MM.1S (cell line): Measurements from ENCODE around the gene ITPA.

Source experiments
- DNase-seq: peaks from one replicate; pipeline ENCODE4 v3.0.0-alpha.2; 2015
- H2AFZ ChIP-seq: fragments of 300-600 bp; sonication (generic); 2 replicates; pipeline ENCODE4 v1.6.0; 2016; ENCODE audit warnings: antibody characterized with exemption, low read length
- H3F3A ChIP-seq: fragments of 300-600 bp; sonication (generic); 2 replicates; pipeline ENCODE4 v1.6.1; 2016; ENCODE audit warnings: mild to moderate bottlenecking, antibody characterized with exemption, low read length, moderate library complexity, mixed read lengths; ENCODE audit not compliant: insufficient read depth
- H3K27ac ChIP-seq: fragments of 300-600 bp; sonication (generic); 2 replicates; pipeline ENCODE4 v1.5.1; 2016; ENCODE audit warnings: mild to moderate bottlenecking, low read length
- H3K27me3 ChIP-seq: fragments of 300-600 bp; sonication (generic); replicated peaks from 2 replicates; pipeline ENCODE4 v1.6.0; 2016; ENCODE audit warnings: low read length; ENCODE audit not compliant: insufficient read depth
- H3K36me3 ChIP-seq: fragments of 300-600 bp; sonication (generic); replicated peaks from 2 replicates; pipeline ENCODE4 v1.6.1; 2016; ENCODE audit warnings: mild to moderate bottlenecking, low read length, mixed read lengths; ENCODE audit not compliant: insufficient read depth
- H3K4me1 ChIP-seq: fragments of 300-600 bp; sonication (generic); 2 replicates; pipeline ENCODE4 v1.6.1; 2016; ENCODE audit warnings: low read length, mixed read lengths
- H3K4me2 ChIP-seq: fragments of 300-600 bp; sonication (generic); 2 replicates; pipeline ENCODE4 v1.6.0; 2016; ENCODE audit warnings: low read depth, low read length
- H3K4me3 ChIP-seq: fragments of 300-600 bp; sonication (generic); 2 replicates; pipeline ENCODE4 v1.5.1; 2016; ENCODE audit warnings: low read length, mixed read lengths
- H3K79me2 ChIP-seq: fragments of 300-600 bp; sonication (generic); 2 replicates; pipeline ENCODE4 v1.6.1; 2016; ENCODE audit warnings: mixed run types, low read length, mixed read lengths
- H3K9ac ChIP-seq: fragments of 300-600 bp; sonication (generic); 2 replicates; pipeline ENCODE4 v1.6.1; 2016; ENCODE audit warnings: low read length, mixed read lengths
- H3K9me2 ChIP-seq: fragments of 300-600 bp; sonication (generic); replicated peaks from 2 replicates; pipeline ENCODE4 v1.6.1; 2016; ENCODE audit warnings: mild to moderate bottlenecking, low read length, mixed read lengths; ENCODE audit not compliant: insufficient read depth
- H3K9me3 ChIP-seq: fragments of 300-600 bp; sonication (generic); replicated peaks from 2 replicates; pipeline ENCODE4 v1.6.1; 2016; ENCODE audit warnings: mild to moderate bottlenecking, low read length, mixed read lengths; ENCODE audit not compliant: insufficient read depth
- H4K20me1 ChIP-seq: fragments of 300-600 bp; sonication (generic); 2 replicates; pipeline ENCODE4 v1.6.1; 2016; ENCODE audit warnings: mild to moderate bottlenecking, low read length, moderate library complexity, mixed read lengths; ENCODE audit not compliant: insufficient read depth
- CTCF ChIP-seq: fragments of 300-600 bp; sonication (generic); IDR thresholded peaks from 2 replicates; pipeline ENCODE4 v1.5.1; 2016; ENCODE audit warnings: antibody characterized with exemption, low read length, mixed read lengths
- EZH2 ChIP-seq: fragments of 300-600 bp; sonication (generic); optimal IDR thresholded peaks from 2 replicates; pipeline ENCODE3; 2017; ENCODE audit warnings: low read depth, mild to moderate bottlenecking, antibody characterized with exemption, low read length, mixed read lengths
- EZH2phosphoT487 ChIP-seq: fragments of 300-600 bp; sonication (generic); IDR thresholded peaks from 2 replicates; pipeline ENCODE4 v1.6.1; 2018; ENCODE audit warnings: antibody characterized with exemption, low read length

The ITPA gene

GRCh38 chr20:3244613-3245012 lies 35.3 kb downstream of the ITPA start:
- Histone ChIP-seq H3K4me1 (0 out of 2 replicates have a peak, but pooled peaks cover 3% of the 10 kb centered on the region), H3K27me3 (peaks cover 51% of the 10 kb centered on the region), H3K4me2 (no peak overlapping the region), H3K9ac (no peak overlapping the region), H3K36me3 (no peaks in the 10 kb centered on the region), H2AFZ (no peak overlapping the region), H3F3A (no peaks in the 10 kb centered on the region), H3K27ac (no peak overlapping the region), H3K9me3 (no peaks in the 10 kb centered on the region), H3K9me2 (no peaks in the 10 kb centered on the region), H3K79me2 (no peaks in the 10 kb centered on the region), H4K20me1 (no peaks in the 10 kb centered on the region), H3K4me3 (no peak overlapping the region)
- DNase-seq, result no peak
- TF ChIP-seq CTCF, result no peak
- no peak for TF ChIP-seq EZH2phosphoT487
- TF ChIP-seq EZH2, result no peak

- no peaks in the 10 kb centered on the region for H3K9me2 ChIP-seq
- TF ChIP-seq EZH2 (no peak), CTCF (no peak), EZH2phosphoT487 (no peak)
- H3K4me2 ChIP-seq, result no peak overlapping the region
- H3K4me3 ChIP-seq, result no peak overlapping the region
- H4K20me1 ChIP-seq, result no peaks in the 10 kb centered on the region
- no peak for DNase-seq
- no peaks in the 10 kb centered on the region for H3K36me3 ChIP-seq
- no peaks in the 10 kb centered on the region for H3K79me2 ChIP-seq
- H3K27me3 ChIP-seq, result peaks cover 48% of the 10 kb centered on the region
- no peaks in the 10 kb centered on the region for H3K9me3 ChIP-seq
- no peaks in the 10 kb centered on the region for H3F3A ChIP-seq
- no peak overlapping the region for H2AFZ ChIP-seq
- H3K4me1 ChIP-seq, result no peaks in the 10 kb centered on the region
- H3K9ac ChIP-seq, result no peak overlapping the region
- no peak overlapping the region for H3K27ac ChIP-seq
Measured at GRCh38 chr20:3245156-3245555, 35.9 kb downstream of the ITPA start.

- no peak overlapping the region for H2AFZ ChIP-seq
- H3K9me3 ChIP-seq, result no peaks in the 10 kb centered on the region
- no peak overlapping the region for H3K27ac ChIP-seq
- H3K9ac ChIP-seq, result no peak overlapping the region
- H3K36me3 ChIP-seq, result no peaks in the 10 kb centered on the region
- H3K9me2 ChIP-seq, result no peaks in the 10 kb centered on the region
- no peaks in the 10 kb centered on the region for H3K4me1 ChIP-seq
- H4K20me1 ChIP-seq, result no peaks in the 10 kb centered on the region
- no peaks in the 10 kb centered on the region for H3F3A ChIP-seq
- H3K4me2 ChIP-seq, result no peak overlapping the region
- H3K79me2 ChIP-seq, result no peaks in the 10 kb centered on the region
- no peak for DNase-seq
- TF ChIP-seq EZH2phosphoT487, result no peak
- no peak for TF ChIP-seq CTCF
- no peak for TF ChIP-seq EZH2
- peaks cover 42% of the 10 kb centered on the region for H3K27me3 ChIP-seq
- H3K4me3 ChIP-seq, result no peak overlapping the region
Measured at GRCh38 chr20:3245711-3246110, 36.4 kb downstream of the ITPA start.

- no peak for DNase-seq
- Histone ChIP-seq H3K4me3 (no peak overlapping the region), H4K20me1 (no peaks in the 10 kb centered on the region), H3K4me2 (no peak overlapping the region), H2AFZ (no peak overlapping the region), H3K27ac (no peak overlapping the region), H3K79me2 (no peaks in the 10 kb centered on the region), H3K9ac (no peak overlapping the region), H3K4me1 (no peaks in the 10 kb centered on the region), H3K9me3 (no peaks in the 10 kb centered on the region), H3K36me3 (no peaks in the 10 kb centered on the region), H3K9me2 (no peaks in the 10 kb centered on the region), H3F3A (no peaks in the 10 kb centered on the region), H3K27me3 (peaks cover 33% of the 10 kb centered on the region)
- no peak for TF ChIP-seq CTCF
- TF ChIP-seq EZH2phosphoT487, result no peak
- no peak for TF ChIP-seq EZH2
Measured at GRCh38 chr20:3246682-3247081, 37.4 kb downstream of the ITPA start.
